K562 (cell line): ENCODE data around the gene FLAD1. TPM values are rescaled to one million over a fixed set of nuclear protein-coding genes. Genes with fewer than 3 reads are reported as not detected.

Source experiments
- EP300 ChIP-seq: IDR thresholded peaks from 2 replicates; pipeline ENCODE4 v1.6.1; 2012; ENCODE audit warnings: low read length, improper control_type of control experiment
- FIP1L1 ChIP-seq: fragments of 200-400 bp; formaldehyde crosslinking; IDR thresholded peaks from 2 replicates; pipeline ENCODE4 v1.6.1; 2018; ENCODE audit warnings: mild to moderate bottlenecking, low read depth, low read length; ENCODE audit not compliant: poor library complexity, severe bottlenecking
- GABPB2 ChIP-seq: fragments of 250-450 bp; sonication (Bioruptor Pico); conservative IDR thresholded peaks from 2 replicates; pipeline ENCODE4 v1.5.1; 2021; ENCODE audit warnings: mild to moderate bottlenecking
- HDAC3 ChIP-seq: fragments of 450-650 bp; IDR thresholded peaks from 2 replicates; pipeline ENCODE4 v1.6.1; 2018; ENCODE audit warnings: borderline replicate concordance, mild to moderate bottlenecking, moderate library complexity; ENCODE audit not compliant: partially characterized antibody
- MECOM ChIP-seq: fragments of 250-450 bp; sonication (Bioruptor Pico); IDR thresholded peaks from 2 replicates; pipeline ENCODE4 v1.8.0; 2022; ENCODE audit warnings: inconsistent platforms
- MIER1 ChIP-seq: fragments of 450-650 bp; IDR thresholded peaks from 2 replicates; pipeline ENCODE4 v1.6.1; 2016; ENCODE audit warnings: antibody characterized with exemption, mild to moderate bottlenecking, low read depth
- MXD1 ChIP-seq: fragments of 250-450 bp; sonication (Bioruptor Pico); IDR thresholded peaks from 2 replicates; pipeline ENCODE4 v1.8.0; 2021; ENCODE audit warnings: borderline replicate concordance, mild to moderate bottlenecking, moderate library complexity; ENCODE audit not compliant: poor library complexity, severe bottlenecking
- NFXL1 ChIP-seq: fragments of 450-650 bp; formaldehyde crosslinking; IDR thresholded peaks from 2 replicates; pipeline ENCODE4 v1.4.0; 2021; ENCODE audit warnings: mild to moderate bottlenecking
- PHTF2 ChIP-seq: fragments of 250-450 bp; sonication (Bioruptor Pico); IDR thresholded peaks from 2 replicates; pipeline ENCODE4 v1.5.0; 2021; ENCODE audit warnings: mild to moderate bottlenecking
- PRMT5 ChIP-seq: sonication (generic); formaldehyde crosslinking; IDR thresholded peaks from 2 replicates; pipeline ENCODE4 v1.5.0; 2020; ENCODE audit warnings: missing genetic modification reagents
- RBFOX2 ChIP-seq: fragments of 200-400 bp; formaldehyde crosslinking; IDR thresholded peaks from 2 replicates; pipeline ENCODE4 v1.6.1; 2017; ENCODE audit warnings: low read depth, mild to moderate bottlenecking, low read length, moderate library complexity
- SIN3A ChIP-seq, 2 experiments: fragments of 150-350 bp in 1 of 2; IDR thresholded peaks; 2 replicates each; pipeline ENCODE4 v1.6.1; 2011 to 2016; ENCODE audit warnings: borderline replicate concordance in 2 of 2, low read depth in 2 of 2, low read length in 2 of 2, mild to moderate bottlenecking in 2 of 2, moderate library complexity in 2 of 2; ENCODE audit not compliant: control insufficient read depth in 1 of 2
- SIN3B ChIP-seq: fragments of 450-650 bp; IDR thresholded peaks from 2 replicates; pipeline ENCODE4 v1.6.1; 2017; ENCODE audit warnings: low read depth, mild to moderate bottlenecking, moderate library complexity
- SRSF1 ChIP-seq: fragments of 200-400 bp; formaldehyde crosslinking; IDR thresholded peaks from 2 replicates; pipeline ENCODE4 v1.6.1; 2017; ENCODE audit warnings: mild to moderate bottlenecking, low read depth, low read length, moderate library complexity
- TCF7L2 ChIP-seq: fragments of 150-350 bp; IDR thresholded peaks from 2 replicates; pipeline ENCODE4 v1.6.1; 2016; ENCODE audit warnings: low read depth, mild to moderate bottlenecking, low read length, moderate library complexity
- ZBED1 ChIP-seq: IDR thresholded peaks from 2 replicates; pipeline ENCODE4 v1.6.1; 2014
- ZBTB11 ChIP-seq, 3 experiments: fragments of 200-800 bp in 1 of 3; fragments of 250-450 bp in 1 of 3; fragments of 450-650 bp in 1 of 3; sonication (Bioruptor Pico) in 1 of 3; sonication (Bioruptor generic) in 1 of 3; formaldehyde crosslinking in 1 of 3; IDR thresholded peaks; 2 replicates each; pipeline versions ENCODE4 v1.6.1 to v1.8.0; 2016 to 2022; ENCODE audit warnings: mild to moderate bottlenecking in 2 of 3, missing genetic modification characterization in 2 of 3, missing compliant biosample characterization in 1 of 3, moderate library complexity in 1 of 3
- ZEB2 ChIP-seq: fragments of 450-650 bp; IDR thresholded peaks from 2 replicates; pipeline ENCODE4 v1.6.1; 2016
- polyA plus RNA-seq, 8 experiments: library from polyadenylated mRNA; depleted of rRNA in 4 of 8; stranded (reverse) in 5 of 8; unstranded in 3 of 8; fragments of >200 nt; fragmentation: Nextera tagmentation in 2 of 8; fragmentation: Illumina TruSeq in 1 of 8; extraction: Ambion mirVana in 2 of 8; extraction: Trizol in 1 of 8; gene quantifications; 2 replicates each; pipeline versions ENCODE4 v1.2.1 to v1.2.3, GENCODE V29; 2011 to 2014; ENCODE audit warnings: inconsistent platforms in 1 of 8, missing spikeins in 1 of 8
- total RNA-seq, 7 experiments: library from RNA; depleted of rRNA in 6 of 7; stranded (reverse); fragments of >200 nt in 6 of 7; fragmentation: Illumina TruSeq in 2 of 7; extraction: Trizol in 2 of 7; gene quantifications; 2 replicates each; pipeline versions ENCODE4 v1.2.1 to v1.2.3, GENCODE V29; 2011 to 2021; ENCODE audit warnings: low replicate concordance in 1 of 7
- TF ChIP-seq, protein P1 (sequence below), 2 experiments: fragments of 450-650 bp in 1 of 2; IDR thresholded peaks; 2 replicates each; pipeline ENCODE4 v1.6.1; 2011 to 2017; ENCODE audit warnings: low read depth in 2 of 2, antibody characterized with exemption in 1 of 2, borderline replicate concordance in 1 of 2, low read length in 1 of 2, mild to moderate bottlenecking in 1 of 2, mixed read lengths in 1 of 2; ENCODE audit not compliant: control insufficient read depth in 1 of 2
- TF ChIP-seq, protein P2 (sequence below): fragments of 250-450 bp; sonication (Bioruptor Pico); IDR thresholded peaks from 2 replicates; pipeline ENCODE4 v1.6.1; 2021; ENCODE audit warnings: mild to moderate bottlenecking

FLAD1 gene
- total and polyA plus RNA-seq, 9 of the 15 experiments (the other 6 are each of a cell fraction or from before 2014, with no cell fraction given): 24.9 to 85.8 (median 67.0) TPM

DNA sequence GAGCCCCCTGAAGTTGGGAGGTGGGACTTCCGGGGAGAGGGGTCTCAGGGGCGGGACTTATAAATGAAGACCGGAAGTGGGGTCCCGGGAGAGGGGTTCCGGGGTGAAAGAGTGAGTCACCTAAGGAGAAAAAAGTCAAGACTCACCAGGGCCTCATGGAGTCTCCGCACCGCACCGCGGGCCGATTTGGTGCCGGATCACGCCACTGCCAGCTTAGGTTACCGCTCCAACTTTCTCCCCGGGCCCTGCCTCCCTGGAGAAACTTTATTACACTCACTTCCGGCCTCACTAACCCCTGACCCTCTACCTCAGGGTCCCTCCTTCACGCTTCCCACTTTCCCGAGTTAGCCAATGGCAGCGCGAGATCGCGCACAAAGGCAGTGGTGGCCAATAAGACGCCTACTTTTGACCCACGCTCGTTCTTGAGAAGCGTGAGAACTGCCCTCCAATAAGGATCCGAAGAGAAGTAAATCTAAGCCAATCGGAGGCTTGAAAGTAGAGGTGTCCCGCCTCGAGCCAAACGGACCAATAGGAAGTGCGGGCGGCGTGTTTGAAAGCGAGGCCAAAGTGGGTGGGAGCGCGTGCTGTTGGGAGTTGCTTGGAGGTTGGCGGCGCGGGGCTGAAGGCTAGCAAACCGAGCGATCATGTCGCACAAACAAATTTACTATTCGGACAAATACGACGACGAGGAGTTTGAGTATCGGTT is 8.9 kb upstream of the FLAD1 start, which contains the start of gene CKS1B (continued):
- TF ChIP-seq SRSF1 (no peak), MECOM (CRISPR knock-in tag) (no peak), EP300 (no peak; the same call in 1 of the 2 replicates), HDAC3 (no peak), RBFOX2 (peak; percentile 97), FIP1L1 (no peak), ZBTB11 (CRISPR knock-in tag; IDR thresholded peaks at IDR 0.05) (peak in 1 of 3 experiments; percentile 64; a peak in 2 of 6 replicates), NFXL1 (CRISPR knock-in tag) (no peak), PRMT5 (CRISPR knock-in tag) (no peak), ZEB2 (no peak), ZBED1 (no peak), MIER1 (no peak), TCF7L2 (peak; percentile 71; the same call in 1 of the 2 replicates), GABPB2 (CRISPR knock-in tag) (no peak), SIN3B (peak; percentile 86; the same call in 1 of the 2 replicates), SIN3A (IDR thresholded peaks at IDR 0.05; ENCODE audit: borderline replicate concordance in 2 of 2, control insufficient read depth in 1 of 2, low read depth in 2 of 2, low read length in 2 of 2) (peak in 1 of 2 experiments; percentile 83; a peak in 1 of 4 replicates), MXD1 (CRISPR knock-in tag) (peak; percentile 96), PHTF2 (CRISPR knock-in tag) (no peak)
- TF ChIP-seq, protein P1, sequence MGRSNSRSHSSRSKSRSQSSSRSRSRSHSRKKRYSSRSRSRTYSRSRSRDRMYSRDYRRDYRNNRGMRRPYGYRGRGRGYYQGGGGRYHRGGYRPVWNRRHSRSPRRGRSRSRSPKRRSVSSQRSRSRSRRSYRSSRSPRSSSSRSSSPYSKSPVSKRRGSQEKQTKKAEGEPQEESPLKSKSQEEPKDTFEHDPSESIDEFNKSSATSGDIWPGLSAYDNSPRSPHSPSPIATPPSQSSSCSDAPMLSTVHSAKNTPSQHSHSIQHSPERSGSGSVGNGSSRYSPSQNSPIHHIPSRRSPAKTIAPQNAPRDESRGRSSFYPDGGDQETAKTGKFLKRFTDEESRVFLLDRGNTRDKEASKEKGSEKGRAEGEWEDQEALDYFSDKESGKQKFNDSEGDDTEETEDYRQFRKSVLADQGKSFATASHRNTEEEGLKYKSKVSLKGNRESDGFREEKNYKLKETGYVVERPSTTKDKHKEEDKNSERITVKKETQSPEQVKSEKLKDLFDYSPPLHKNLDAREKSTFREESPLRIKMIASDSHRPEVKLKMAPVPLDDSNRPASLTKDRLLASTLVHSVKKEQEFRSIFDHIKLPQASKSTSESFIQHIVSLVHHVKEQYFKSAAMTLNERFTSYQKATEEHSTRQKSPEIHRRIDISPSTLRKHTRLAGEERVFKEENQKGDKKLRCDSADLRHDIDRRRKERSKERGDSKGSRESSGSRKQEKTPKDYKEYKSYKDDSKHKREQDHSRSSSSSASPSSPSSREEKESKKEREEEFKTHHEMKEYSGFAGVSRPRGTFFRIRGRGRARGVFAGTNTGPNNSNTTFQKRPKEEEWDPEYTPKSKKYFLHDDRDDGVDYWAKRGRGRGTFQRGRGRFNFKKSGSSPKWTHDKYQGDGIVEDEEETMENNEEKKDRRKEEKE (IDR thresholded peaks at IDR 0.05; ENCODE audit: borderline replicate concordance in 1 of 2, control insufficient read depth in 1 of 2, low read depth in 2 of 2, low read length in 1 of 2): no peak
- TF ChIP-seq, protein P2, sequence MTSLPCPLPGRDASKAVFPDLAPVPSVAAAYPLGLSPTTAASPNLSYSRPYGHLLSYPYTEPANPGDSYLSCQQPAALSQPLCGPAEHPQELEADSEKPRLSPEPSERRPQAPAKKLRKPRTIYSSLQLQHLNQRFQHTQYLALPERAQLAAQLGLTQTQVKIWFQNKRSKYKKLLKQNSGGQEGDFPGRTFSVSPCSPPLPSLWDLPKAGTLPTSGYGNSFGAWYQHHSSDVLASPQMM (CRISPR knock-in tag): no peak
